ENCODE data around the gene PKD1.

PKD1 gene

DNA sequence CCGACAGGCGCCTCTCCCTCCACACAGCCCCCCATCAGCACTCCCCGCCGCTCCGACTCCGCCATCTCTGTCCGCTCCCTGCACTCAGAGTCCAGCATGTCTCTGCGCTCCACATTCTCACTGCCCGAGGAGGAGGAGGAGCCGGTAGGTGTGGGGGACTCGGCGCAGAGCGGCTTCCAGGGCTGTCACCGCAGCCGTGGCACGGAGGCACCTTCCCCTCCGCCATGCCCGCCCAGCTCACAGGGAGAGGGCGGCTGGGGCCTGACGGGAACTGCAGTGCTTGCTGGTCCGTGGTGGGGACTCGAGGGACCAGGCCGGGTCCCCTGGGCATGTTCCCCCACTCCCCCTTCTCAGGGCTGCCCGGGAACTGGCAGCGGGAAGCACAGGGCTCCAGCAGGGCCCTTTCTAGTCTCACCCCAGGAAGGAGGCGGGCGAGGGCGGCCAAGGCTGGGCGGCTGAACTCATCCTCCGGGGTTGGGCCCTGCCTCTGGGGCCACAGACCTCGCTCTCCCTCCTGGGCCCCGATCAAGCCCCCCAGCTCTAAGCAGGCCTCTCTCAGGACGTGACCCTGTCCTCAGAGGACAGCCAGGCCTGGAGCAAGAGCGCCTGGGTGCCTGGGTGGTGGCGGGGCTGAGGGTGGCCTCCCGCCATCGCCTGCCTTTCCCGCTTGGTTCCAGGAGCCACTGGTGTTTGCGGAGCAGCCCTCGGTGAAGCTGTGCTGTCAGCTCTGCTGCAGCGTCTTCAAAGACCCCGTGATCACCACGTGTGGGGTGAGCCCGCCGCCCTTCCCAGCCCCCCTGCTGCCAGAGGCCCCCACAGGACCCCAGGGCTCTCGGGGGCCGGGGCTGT, 35.1 kb upstream of the PKD1 start:
- in situ Hi-C loops (cut with MboI; ENCODE audit: low sequenced_read_pairs): no loop called here

DNA sequence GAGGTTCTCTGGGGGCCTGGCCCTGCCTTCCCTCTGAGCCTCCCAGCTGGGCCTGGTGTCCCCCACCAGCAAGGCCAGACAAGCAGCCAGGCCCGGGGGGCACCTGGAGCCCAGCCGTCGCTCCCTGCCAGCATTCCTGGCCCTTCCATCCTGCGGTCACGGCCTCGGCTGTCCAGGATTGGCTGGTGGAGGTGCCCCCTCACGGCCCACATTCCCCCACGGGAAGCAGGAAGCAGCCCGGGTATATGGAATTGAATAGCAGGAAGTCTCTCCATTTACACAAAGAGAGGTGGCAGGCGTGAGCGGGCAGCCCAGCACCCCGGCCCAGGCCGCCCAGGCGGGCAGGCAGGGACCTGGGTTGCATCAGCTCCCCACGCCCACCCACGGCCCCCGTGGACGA, 34.4 kb upstream of the PKD1 start:
- in situ Hi-C loops (cut with MboI; ENCODE audit: low sequenced_read_pairs): no loop called here

DNA sequence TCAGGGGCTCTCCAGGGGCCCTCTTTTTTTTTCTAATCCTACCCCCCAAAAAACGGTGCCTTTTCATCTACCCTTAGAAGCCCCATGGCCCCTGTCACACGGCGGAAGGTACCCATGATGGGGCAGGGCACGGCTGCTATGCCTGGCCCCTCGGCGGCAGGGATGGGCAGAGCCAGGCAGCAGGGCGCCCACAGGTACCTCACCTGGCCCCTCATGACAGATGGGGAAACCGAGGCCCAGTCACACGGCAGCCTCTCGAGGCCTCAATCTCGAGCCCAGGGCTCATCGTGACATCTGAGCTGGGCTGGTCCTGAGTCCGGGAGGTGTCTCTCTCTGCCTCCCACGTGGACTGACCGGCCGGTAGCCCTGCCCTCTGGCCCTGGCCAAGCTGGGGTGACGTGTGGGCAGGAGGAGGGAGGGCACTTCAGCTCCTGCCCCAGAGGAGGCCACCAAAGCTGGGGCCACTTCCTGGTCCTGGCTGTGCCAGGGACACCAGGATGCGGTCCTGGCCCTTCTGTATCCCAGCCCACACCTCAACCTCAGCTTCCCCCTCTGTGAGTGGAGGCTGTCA, 31.5 kb upstream of the PKD1 start:
- in situ Hi-C loops (cut with MboI; ENCODE audit: low sequenced_read_pairs): no loop called here

DNA sequence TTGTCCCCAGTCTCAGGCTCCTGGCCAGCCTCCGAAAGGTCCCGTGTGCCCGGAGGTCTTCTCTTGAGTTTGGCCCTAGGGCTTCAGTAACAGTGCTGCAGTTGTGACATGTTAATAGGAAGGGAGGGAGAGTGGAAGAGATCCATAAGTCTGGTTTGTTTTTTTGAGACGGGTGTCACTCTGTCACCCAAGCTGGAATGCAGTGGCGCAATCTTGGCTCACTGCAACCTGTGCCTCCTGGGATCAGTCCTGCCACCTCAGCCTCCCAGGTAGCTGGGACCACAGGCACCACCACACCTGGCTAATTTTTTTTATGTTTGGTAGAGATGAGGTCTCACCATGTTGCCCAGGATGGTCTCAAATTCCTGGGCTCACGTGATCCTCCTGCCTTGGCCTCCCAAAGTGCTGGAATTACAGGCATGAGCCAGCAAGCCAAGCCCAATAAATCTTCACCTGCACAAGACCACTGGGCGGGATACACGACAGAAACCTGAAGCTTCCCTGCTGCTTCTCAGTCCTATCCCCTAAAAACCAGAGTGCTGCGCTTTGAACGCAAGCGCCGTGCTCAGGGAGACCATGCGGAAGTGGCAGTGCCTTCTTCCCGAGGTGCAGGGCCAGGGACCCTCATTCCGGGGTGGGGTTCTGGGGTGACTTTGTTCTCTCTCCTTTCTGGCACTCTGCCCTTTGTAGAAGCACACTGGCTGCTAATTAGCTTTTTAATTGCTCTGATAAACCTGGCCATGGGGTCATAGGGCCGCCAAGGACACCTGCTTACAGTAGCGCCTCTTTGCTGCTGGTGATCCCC, 30.8 kb upstream of the PKD1 start:
- in situ Hi-C loops (cut with MboI; ENCODE audit: low sequenced_read_pairs): no loop called here

DNA sequence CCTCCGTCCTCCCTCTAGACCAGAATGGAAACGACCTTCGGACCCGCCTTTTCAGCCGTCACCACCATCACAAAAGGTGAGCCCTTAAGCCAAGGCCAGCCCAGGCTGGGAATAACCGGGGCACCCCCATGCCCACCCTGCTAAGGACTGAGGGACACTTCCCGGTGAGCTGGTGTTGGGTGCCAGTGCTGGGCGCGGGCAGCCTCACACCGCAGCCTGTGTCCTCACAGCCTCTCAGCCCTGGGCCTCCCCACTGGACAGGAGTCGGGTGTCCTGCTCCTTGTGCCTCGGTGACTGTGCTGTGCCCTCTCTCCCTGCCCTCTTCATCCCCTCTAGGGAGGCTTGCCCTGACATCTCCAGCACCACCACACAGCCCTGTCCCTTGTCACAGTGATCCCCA, 30.2 kb upstream of the PKD1 start:
- in situ Hi-C loops (cut with MboI; ENCODE audit: low sequenced_read_pairs): no loop called here

GRCh38 chr16:2163211-2163881, 27.6 kb upstream of the PKD1 start:
- in situ Hi-C loops (cut with MboI; ENCODE audit: low sequenced_read_pairs): no loop called here

- in situ Hi-C loops (cut with MboI; ENCODE audit: low sequenced_read_pairs): no loop called here
Observed at GRCh38 chr16:2162676-2163118, 27.0 kb upstream of the PKD1 start.

- in situ Hi-C loops (cut with MboI; ENCODE audit: low sequenced_read_pairs): no loop called here
Observed at GRCh38 chr16:2161911-2162310, 26.2 kb upstream of the PKD1 start.

- in situ Hi-C loops (cut with MboI; ENCODE audit: low sequenced_read_pairs): no loop called here
Observed at GRCh38 chr16:2160915-2161551, 25.3 kb upstream of the PKD1 start.

DNA sequence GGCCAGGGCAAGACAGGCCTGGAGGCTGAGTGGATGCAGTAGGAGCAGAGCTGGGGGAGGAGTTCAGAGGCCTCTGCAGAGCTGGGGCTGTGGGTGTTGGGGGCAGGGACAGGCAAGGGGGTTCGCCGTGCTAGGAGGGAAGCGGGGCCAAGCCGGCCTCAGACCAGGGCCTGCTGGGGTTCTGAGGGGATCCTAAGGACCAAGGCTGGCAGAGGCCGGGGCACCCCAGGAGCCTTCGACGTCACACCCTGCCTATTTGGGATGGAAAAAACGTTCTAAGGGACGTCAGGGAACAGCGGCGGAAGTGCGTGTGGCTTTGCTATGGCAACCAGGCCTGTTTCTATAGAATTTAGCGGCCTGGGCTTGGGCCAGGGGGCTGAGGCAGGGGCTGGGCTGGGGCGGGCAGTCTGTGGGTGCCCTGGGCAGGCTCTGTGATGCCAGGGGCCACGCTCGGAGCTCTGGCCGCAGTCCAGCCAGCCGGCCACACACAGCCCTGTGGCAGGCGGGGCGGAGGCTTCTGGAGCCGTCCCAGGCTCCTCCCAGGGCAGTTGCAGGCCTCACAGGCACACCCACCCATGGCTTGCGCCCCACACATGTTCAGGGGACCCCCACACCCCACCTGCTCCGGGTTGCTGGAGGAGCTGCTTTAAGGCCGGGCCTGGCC, 23.6 kb upstream of the PKD1 start:
- in situ Hi-C loops (cut with MboI; ENCODE audit: low sequenced_read_pairs): no loop called here

DNA sequence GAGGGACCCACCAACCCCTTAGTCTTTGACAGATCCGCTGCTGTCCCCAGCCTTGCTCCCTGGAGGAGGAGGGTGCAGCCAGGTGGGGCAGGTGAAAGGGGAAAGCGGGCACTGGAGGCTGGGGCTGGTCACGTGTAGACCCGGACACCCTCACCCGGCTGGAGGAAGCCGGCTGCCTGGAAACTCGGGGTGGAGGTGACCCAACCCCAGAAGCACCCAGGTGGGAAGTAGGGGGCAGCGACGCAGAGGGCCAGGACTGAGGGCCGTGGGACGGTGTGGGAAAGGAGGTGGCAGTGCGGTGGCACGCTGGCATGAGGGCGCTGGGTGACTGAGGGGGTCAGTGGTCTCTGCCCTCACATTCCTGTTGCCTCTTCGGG, 22.6 kb upstream of the PKD1 start:
- in situ Hi-C loops (cut with MboI; ENCODE audit: low sequenced_read_pairs): no loop called here

DNA sequence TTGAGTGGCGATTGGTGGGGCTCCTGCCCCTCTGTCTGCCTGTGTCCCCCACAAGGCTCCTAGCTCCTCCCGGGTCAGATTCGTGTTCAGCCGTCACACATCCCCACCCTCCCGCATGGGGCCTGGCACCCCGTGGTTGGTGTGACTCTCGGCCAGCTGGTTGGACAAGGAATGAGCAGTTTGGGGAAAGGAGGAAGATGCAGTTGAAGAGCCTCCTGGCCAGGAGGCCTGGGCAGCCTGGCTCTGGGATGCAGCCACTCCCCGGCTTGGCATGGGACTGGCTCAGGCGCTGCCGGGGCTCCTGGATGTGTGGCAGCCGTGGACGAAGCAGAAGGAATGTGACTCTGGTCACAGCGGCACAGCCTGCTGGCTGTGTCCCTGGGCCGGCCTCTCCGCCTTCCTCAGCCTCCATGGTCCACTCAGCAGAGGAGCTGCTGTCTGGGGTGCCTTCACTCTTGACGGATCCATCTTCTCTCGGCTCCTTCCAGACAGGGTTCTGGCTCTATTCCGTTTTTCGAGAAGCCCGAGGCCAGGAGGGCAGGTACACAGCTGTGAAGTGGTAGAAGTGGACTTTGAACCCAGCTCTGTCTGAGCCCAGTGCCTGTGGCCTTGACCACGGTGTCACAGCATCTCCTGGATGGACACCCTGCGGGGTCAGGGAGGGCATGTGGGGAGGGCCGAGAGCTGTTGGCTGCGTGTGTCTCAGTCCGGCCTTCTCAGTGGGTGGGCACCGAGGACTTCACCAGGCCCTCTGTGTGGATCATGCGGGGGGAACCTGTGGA, 22.0 kb upstream of the PKD1 start:
- in situ Hi-C loops (cut with MboI; ENCODE audit: low sequenced_read_pairs): no loop called here

DNA sequence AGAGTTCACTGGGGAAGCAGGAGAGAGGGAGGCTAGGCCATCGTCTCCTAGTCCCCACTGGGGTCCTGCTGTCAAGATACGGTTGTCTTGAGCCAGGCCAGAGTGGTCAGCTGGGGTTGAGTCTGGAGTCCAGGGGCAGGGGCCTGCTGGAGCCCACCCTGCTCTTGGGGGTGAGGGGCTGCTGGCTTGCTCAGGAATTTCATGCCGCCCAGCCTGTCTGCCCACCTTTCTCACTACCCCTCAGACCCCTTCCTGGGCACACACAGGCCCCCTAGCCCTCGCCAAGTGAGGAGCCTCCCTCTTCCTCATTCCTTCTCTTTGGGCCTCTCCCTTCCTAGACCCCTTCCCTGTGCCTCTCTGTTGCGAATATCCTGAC, 21.1 kb upstream of the PKD1 start:
- in situ Hi-C loops (cut with MboI; ENCODE audit: low sequenced_read_pairs): no loop called here

DNA sequence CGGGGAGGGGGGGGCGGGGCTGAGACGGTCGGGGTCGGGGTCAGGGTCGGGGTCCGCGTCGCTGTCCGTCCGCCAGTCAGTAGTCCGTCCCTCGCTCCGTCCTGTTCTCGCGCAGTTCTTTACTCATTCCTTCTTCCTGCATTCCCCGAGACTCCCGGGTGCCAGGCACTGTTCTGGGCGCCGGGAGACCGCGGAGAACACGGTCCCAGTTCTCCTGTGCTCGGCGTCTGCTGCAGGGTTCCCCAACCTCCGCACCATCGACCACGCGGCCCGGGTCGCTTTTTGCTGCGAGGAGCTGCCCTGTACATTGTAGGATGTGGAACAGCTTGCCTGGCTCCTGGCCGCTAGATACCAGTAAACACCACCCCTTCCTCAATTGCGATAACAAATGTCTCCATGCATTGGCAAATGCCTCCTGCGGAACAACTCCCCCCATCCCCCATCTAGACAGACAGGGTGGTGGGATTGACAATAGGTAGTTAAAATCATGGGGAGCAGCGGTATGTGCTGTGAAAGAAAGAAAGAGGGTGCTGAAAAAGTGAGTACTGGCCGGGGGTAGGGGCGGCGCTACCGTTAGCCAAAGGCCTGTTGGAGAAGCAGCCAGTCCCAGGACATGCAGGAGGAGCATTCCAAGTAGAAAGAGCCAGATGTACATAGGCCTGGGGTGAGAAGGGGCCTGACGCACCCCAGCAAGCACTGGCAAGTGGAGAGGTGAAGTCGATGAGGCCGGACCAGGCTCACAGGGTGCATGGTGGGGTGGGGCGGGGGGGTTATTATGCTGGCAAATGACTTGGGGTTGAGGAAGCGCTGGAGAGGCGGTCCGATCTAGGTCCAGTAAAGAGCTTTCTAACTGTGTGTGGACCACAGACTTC, 20.5 kb upstream of the PKD1 start:
- in situ Hi-C loops (cut with MboI; ENCODE audit: low sequenced_read_pairs): no loop called here

GRCh38 chr16:2155091-2155950, 19.6 kb upstream of the PKD1 start, which contains the start of gene TRAF7:
TRAF7 (plus strand) TSS chr16:2155782; CDS start chr16:2163921, 8,139 bp downstream.
- in situ Hi-C loops (cut with MboI; ENCODE audit: low sequenced_read_pairs): no loop called here

DNA sequence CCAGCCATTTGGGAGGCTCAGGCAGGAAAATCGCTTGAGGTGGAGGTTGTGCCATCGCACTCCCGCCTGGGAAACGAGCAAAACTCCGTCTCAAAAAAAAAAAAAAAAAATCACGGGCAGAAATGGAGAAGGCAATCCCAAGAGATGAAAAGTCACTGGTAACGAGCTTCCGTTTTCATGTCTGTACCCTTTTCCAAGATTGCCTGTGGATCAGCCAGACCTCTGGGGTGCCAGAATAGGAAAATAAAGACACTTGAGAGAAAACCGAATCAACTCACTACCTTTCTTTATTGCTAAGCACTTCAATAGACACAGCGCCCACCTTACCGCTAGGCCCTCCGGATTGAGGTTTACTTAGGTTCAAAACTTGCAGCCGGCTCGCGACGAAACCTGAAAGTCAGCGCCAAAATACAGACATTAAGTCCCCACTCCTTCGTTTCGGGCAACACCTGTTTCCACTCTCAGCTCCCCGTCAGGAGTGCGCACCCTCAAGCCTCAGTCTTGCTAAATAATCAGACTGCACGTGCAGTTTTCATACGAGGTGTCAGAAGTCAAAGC, 18.9 kb upstream of the PKD1 start:
- in situ Hi-C loops (cut with MboI; ENCODE audit: low sequenced_read_pairs): no loop called here
